ENCODE data around the gene PPP1R18. TPM values are rescaled to one million over a fixed set of nuclear protein-coding genes. Genes with fewer than 3 reads are reported as not detected.

PPP1R18 gene
- total RNA-seq, 1 experiment from 2014 or later: 83.9 TPM

- no peak for DNase-seq (ENCODE audit: low read depth)
Observed at GRCh38 chr6:30689022-30689865, 2.8 kb upstream of the PPP1R18 start.

GRCh38 chr6:30688569-30688968 is 2.1 kb upstream of the PPP1R18 start:
- no peak for DNase-seq (ENCODE audit: low read depth)

GRCh38 chr6:30687659-30688431 is 1.4 kb upstream of the PPP1R18 start:
- peak; percentile 46 for DNase-seq (ENCODE audit: low read depth)

GRCh38 chr6:30686908-30687658 is 638 bp upstream of the PPP1R18 start:
- DNase-seq (ENCODE audit: low read depth): peak; percentile 99

- peak; percentile 46 for DNase-seq (ENCODE audit: low read depth)
Observed at GRCh38 chr6:30685157-30686008, 1.1 kb downstream of the PPP1R18 start.

- peak; percentile 51 for DNase-seq (ENCODE audit: low read depth)
Observed at GRCh38 chr6:30684386-30685156, 1.9 kb downstream of the PPP1R18 start.

- no peak for DNase-seq (ENCODE audit: low read depth)
Observed at GRCh38 chr6:30683980-30684338, 2.5 kb downstream of the PPP1R18 start.

- no peak for DNase-seq (ENCODE audit: low read depth)
Observed at GRCh38 chr6:30683183-30683979, 3.1 kb downstream of the PPP1R18 start.

GRCh38 chr6:30682143-30683117 is 4.0 kb downstream of the PPP1R18 start:
- DNase-seq (ENCODE audit: low read depth): peak; percentile 84

GRCh38 chr6:30681766-30682142 is 4.7 kb downstream of the PPP1R18 start:
- DNase-seq (ENCODE audit: low read depth): no peak

GRCh38 chr6:30679765-30680535 is 6.5 kb downstream of the PPP1R18 start:
- no peak for DNase-seq (ENCODE audit: low read depth)

GRCh38 chr6:30678964-30679726 is 7.3 kb downstream of the PPP1R18 start:
- peak; percentile 64 for DNase-seq (ENCODE audit: low read depth)

GRCh38 chr6:30676660-30677285 is 9.7 kb downstream of the PPP1R18 start:
- no peak for DNase-seq (ENCODE audit: low read depth)

GRCh38 chr6:30672445-30673253 is 13.8 kb downstream of the PPP1R18 start, which contains the start of gene DHX16:
Gene DHX16 (minus strand): TSS chr6:30673006. CDS start chr6:30672841, 165 bp downstream.
- peak; percentile 99 for DNase-seq (ENCODE audit: low read depth)

- no peak for DNase-seq (ENCODE audit: low read depth)
Observed at GRCh38 chr6:30670760-30671527, 15.5 kb downstream of the PPP1R18 start.
